ENCODE measurements around the gene GCFC2. TPM values are rescaled to one million over a fixed set of nuclear protein-coding genes. Genes with fewer than 3 reads are reported as not detected.

Gene GCFC2
- total RNA-seq, 1 donor from 2014 or later, result 35.6 TPM

- no peak for DNase-seq (ENCODE audit: extremely low spot score in 2 of 2)
- no peaks in the 10 kb centered on the region for H3K9me3 ChIP-seq
- H3K4me1 ChIP-seq, result no peaks in the 10 kb centered on the region
- intact Hi-C loops (cut with DNase I), result no loop called here
- no peaks in the 10 kb centered on the region for H3K27me3 ChIP-seq
- H3K36me3 ChIP-seq, result no peaks in the 10 kb centered on the region
- TF ChIP-seq POLR2A (IDR thresholded peaks at IDR 0.05), result no peak
- TF ChIP-seq POLR2AphosphoS5 (IDR thresholded peaks at IDR 0.05; ENCODE audit: insufficient read depth in 1 of 2, low read depth in 1 of 2), result no peak
- TF ChIP-seq, protein P1, sequence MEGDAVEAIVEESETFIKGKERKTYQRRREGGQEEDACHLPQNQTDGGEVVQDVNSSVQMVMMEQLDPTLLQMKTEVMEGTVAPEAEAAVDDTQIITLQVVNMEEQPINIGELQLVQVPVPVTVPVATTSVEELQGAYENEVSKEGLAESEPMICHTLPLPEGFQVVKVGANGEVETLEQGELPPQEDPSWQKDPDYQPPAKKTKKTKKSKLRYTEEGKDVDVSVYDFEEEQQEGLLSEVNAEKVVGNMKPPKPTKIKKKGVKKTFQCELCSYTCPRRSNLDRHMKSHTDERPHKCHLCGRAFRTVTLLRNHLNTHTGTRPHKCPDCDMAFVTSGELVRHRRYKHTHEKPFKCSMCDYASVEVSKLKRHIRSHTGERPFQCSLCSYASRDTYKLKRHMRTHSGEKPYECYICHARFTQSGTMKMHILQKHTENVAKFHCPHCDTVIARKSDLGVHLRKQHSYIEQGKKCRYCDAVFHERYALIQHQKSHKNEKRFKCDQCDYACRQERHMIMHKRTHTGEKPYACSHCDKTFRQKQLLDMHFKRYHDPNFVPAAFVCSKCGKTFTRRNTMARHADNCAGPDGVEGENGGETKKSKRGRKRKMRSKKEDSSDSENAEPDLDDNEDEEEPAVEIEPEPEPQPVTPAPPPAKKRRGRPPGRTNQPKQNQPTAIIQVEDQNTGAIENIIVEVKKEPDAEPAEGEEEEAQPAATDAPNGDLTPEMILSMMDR (IDR thresholded peaks at IDR 0.05), result no peak
- no peak overlapping the region for H3K27ac ChIP-seq
- no peak overlapping the region for H3K4me3 ChIP-seq
These were observed 25.6 kb upstream of the GCFC2 start for GRCh38 chr2:75736276-75736675.

DNA sequence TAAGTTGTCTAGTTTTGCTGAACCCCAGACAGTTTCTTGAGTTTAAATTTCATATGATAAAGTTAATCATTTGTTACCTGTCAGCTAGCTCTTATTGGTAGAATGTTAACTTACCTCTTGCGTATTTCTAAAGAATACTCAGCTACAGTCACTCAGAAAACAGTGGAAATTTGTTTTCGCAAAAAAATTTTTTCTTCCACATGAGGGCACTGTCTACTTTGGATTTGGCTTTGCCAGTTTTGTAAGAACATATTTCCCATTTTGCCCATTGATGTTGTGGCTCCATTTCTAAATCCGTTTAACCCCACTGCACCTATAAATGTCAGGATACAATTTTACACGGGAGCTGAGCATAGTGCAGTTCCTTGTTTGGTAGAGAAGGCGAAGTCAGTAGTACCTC, 19.1 kb upstream of the GCFC2 start:
- no peak overlapping the region for H3K27ac ChIP-seq
- no peaks in the 10 kb centered on the region for H3K36me3 ChIP-seq
- DNase-seq (ENCODE audit: extremely low spot score in 2 of 2), result no peak
- no peak overlapping the region for H3K4me3 ChIP-seq
- no peaks in the 10 kb centered on the region for H3K27me3 ChIP-seq
- intact Hi-C loops (cut with DNase I), result no loop called here
- H3K4me1 ChIP-seq, result no peaks in the 10 kb centered on the region
- TF ChIP-seq POLR2AphosphoS5 (IDR thresholded peaks at IDR 0.05; ENCODE audit: insufficient read depth in 1 of 2, low read depth in 1 of 2), result no peak
- TF ChIP-seq, protein P1 (IDR thresholded peaks at IDR 0.05), result no peak
- no peaks in the 10 kb centered on the region for H3K9me3 ChIP-seq

- no peaks in the 10 kb centered on the region for H3K27me3 ChIP-seq
- DNase-seq (ENCODE audit: extremely low spot score in 2 of 2), result no peak
- intact Hi-C loops (cut with DNase I), result no loop called here
- H3K9me3 ChIP-seq, result no peaks in the 10 kb centered on the region
- no peak for TF ChIP-seq POLR2A (IDR thresholded peaks at IDR 0.05)
- no peak for TF ChIP-seq POLR2AphosphoS5 (IDR thresholded peaks at IDR 0.05; ENCODE audit: insufficient read depth in 1 of 2, low read depth in 1 of 2)
- TF ChIP-seq, protein P1 (IDR thresholded peaks at IDR 0.05), result no peak
- no peak overlapping the region for H3K4me3 ChIP-seq
- no peak overlapping the region for H3K27ac ChIP-seq
- H3K4me1 ChIP-seq, result no peaks in the 10 kb centered on the region
- H3K36me3 ChIP-seq, result no peaks in the 10 kb centered on the region
These were observed 18.1 kb upstream of the GCFC2 start for GRCh38 chr2:75728614-75729419.

- H3K27me3 ChIP-seq, result no peaks in the 10 kb centered on the region
- no peak overlapping the region for H3K27ac ChIP-seq
- no peak overlapping the region for H3K4me3 ChIP-seq
- H3K36me3 ChIP-seq, result no peaks in the 10 kb centered on the region
- no peaks in the 10 kb centered on the region for H3K4me1 ChIP-seq
- no peak for DNase-seq (ENCODE audit: extremely low spot score in 2 of 2)
- intact Hi-C loops (cut with DNase I), result no loop called here
- no peaks in the 10 kb centered on the region for H3K9me3 ChIP-seq
- TF ChIP-seq, protein P1 (IDR thresholded peaks at IDR 0.05), result no peak
- no peak for TF ChIP-seq POLR2AphosphoS5 (IDR thresholded peaks at IDR 0.05; ENCODE audit: insufficient read depth in 1 of 2, low read depth in 1 of 2)
- TF ChIP-seq POLR2A (IDR thresholded peaks at IDR 0.05), result no peak
These were observed 12.0 kb upstream of the GCFC2 start for GRCh38 chr2:75722687-75723086.

GRCh38 chr2:75720525-75720924, 9.8 kb upstream of the GCFC2 start:
- DNase-seq (ENCODE audit: extremely low spot score in 2 of 2), result no peak
- H3K4me1 ChIP-seq, result no peaks in the 10 kb centered on the region
- no peak overlapping the region for H3K27ac ChIP-seq
- intact Hi-C loops (cut with DNase I), result no loop called here
- H3K36me3 ChIP-seq, result no peaks in the 10 kb centered on the region
- no peaks in the 10 kb centered on the region for H3K9me3 ChIP-seq
- H3K27me3 ChIP-seq, result no peaks in the 10 kb centered on the region
- TF ChIP-seq POLR2AphosphoS5 (IDR thresholded peaks at IDR 0.05; ENCODE audit: insufficient read depth in 1 of 2, low read depth in 1 of 2), result no peak
- TF ChIP-seq, protein P1 (IDR thresholded peaks at IDR 0.05), result no peak
- no peak for TF ChIP-seq POLR2A (IDR thresholded peaks at IDR 0.05)
- no peak overlapping the region for H3K4me3 ChIP-seq

Measured in vagina (tissue), 2 donors.